ENCODE results near the gene TREML4.

Gene TREML4

DNA sequence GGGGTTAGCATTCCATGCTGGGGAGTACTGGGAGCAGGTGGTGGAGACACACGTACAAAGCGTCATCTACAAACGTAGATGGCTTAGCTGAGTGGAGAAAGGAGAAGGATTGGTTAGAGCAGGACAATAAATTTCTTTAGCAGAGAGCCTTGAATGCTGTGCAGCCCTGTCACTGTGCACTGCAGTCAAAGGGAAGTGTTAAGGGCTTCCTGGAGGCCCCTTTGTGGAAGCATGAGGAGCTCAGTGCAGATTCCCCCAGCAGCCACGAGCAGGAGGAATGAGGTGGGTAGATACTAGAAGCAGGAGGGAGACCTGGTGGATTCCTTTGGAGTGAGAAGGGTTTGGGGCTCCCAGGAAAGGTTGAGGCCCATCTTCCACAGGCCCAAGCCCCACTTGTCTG is 6.1 kb upstream of the TREML4 start:
- DNase-seq (ENCODE audit: low read depth), result no peak
- no peak overlapping the region for H3K4me3 ChIP-seq (ENCODE audit: low read depth, low read length)
- TF ChIP-seq, protein P1, sequence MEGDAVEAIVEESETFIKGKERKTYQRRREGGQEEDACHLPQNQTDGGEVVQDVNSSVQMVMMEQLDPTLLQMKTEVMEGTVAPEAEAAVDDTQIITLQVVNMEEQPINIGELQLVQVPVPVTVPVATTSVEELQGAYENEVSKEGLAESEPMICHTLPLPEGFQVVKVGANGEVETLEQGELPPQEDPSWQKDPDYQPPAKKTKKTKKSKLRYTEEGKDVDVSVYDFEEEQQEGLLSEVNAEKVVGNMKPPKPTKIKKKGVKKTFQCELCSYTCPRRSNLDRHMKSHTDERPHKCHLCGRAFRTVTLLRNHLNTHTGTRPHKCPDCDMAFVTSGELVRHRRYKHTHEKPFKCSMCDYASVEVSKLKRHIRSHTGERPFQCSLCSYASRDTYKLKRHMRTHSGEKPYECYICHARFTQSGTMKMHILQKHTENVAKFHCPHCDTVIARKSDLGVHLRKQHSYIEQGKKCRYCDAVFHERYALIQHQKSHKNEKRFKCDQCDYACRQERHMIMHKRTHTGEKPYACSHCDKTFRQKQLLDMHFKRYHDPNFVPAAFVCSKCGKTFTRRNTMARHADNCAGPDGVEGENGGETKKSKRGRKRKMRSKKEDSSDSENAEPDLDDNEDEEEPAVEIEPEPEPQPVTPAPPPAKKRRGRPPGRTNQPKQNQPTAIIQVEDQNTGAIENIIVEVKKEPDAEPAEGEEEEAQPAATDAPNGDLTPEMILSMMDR (IDR thresholded peaks at IDR 0.05; ENCODE audit: low read depth, low read length, missing control alignments), result no peak

DNA sequence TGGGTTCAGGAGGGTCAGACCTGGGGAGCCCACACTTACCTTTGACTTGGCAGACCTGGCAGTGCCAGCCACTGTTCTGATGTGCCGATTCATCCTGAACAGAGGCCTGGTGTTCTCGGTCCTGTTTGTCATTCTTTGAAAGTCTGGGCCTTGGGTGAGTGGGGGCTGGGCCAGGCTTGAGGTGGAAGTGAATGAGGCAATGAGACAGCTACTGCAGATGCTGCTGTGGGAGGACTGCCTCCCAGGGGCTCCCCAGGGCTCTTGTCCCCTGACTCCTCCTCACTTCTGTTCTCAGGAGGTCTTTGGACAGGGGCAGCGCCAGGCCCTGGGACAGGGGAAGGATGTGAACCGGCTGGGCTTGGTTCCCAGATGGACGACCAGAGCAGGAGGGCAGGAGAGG is 5.6 kb upstream of the TREML4 start:
- no peak overlapping the region for H3K4me3 ChIP-seq (ENCODE audit: low read depth, low read length)
- no peak for DNase-seq (ENCODE audit: low read depth)
- TF ChIP-seq, protein P1 (IDR thresholded peaks at IDR 0.05; ENCODE audit: low read depth, low read length, missing control alignments), result no peak

DNA sequence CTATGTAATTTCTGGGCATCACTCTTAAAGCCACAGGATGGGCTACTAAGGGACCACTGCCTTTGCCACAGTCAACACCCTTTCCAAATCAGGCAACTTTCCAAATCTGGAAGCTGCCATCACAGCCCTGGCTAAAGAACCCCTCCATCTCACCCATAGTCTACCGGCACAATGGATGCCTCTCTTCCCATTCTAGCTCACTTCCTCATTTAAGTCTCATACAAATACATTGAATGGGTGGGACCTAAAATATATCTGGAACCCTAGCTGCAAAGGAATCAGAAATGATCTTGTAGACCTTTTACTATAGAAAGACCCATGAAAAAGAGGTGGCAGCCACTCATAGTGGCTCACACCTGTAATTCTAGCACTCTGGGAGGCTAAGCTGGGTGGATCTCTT is 3.3 kb upstream of the TREML4 start:
- no peak for DNase-seq (ENCODE audit: low read depth)
- no peak overlapping the region for H3K4me3 ChIP-seq (ENCODE audit: low read depth, low read length)
- TF ChIP-seq, protein P1 (IDR thresholded peaks at IDR 0.05; ENCODE audit: low read depth, low read length, missing control alignments), result no peak

DNA sequence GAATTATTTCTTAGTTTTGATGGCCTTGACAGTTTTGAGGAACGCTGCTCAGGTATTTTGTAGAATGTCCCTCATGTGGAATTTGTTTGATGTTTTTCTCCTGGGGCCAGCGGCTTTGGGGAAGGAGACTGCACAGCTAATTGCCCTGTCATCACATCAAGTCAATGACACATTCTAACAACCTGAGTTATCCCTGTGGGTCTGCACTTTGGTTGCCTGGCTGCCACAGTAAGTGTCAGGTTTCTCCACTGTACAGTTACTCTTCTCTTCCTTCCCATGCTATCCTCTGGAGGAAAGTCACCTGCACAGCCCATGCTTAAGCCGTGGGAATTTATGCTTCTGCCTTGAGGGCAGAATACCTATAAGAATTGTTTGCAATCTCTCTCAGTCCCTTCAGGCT is 1.4 kb upstream of the TREML4 start:
- DNase-seq (ENCODE audit: low read depth), result no peak
- H3K4me3 ChIP-seq (ENCODE audit: low read depth, low read length), result no peak overlapping the region
- TF ChIP-seq, protein P1 (IDR thresholded peaks at IDR 0.05; ENCODE audit: low read depth, low read length, missing control alignments), result no peak

DNA sequence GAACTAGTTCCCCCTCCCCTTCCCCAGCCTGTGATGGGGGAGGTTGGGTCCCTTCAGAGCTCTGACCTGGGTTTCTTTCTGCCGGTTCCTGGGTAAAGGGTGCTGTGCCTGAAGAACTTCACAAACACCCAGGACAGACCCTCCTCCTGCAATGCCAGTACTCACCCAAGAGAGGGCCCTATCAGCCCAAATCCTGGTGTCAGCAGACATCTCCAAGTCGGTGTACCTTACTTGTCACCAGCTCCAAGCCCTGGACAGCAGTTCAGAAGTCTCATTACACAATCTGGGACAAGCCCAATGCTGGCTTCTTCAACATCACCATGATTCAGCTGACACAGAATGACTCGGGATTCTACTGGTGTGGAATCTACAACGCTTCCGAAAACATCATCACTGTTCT is 467 bp downstream of the TREML4 start:
- H3K4me3 ChIP-seq (ENCODE audit: low read depth, low read length), result no peak overlapping the region
- DNase-seq (ENCODE audit: low read depth), result no peak
- TF ChIP-seq, protein P1 (IDR thresholded peaks at IDR 0.05; ENCODE audit: low read depth, low read length, missing control alignments), result peak; percentile 21

DNA sequence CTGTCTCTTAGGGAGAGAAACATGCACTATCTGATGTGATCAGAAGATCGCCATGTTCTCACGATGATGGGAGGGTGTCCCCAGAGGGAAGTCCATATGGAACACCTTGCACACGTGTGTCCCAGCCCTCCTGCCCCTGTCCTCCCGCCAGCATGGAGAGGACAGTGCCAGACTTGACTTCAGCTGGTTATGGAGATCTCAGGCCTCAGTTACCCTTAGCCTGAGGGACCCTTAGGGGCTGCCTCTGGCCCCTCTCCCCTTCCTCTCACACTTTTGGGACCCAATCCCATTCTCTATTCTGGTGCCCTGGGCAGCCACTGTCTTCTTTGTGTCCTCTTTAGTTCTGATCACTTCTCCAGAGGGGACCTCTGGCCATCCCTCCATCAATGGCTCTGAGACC is 1.6 kb downstream of the TREML4 start:
- TF ChIP-seq, protein P1 (IDR thresholded peaks at IDR 0.05; ENCODE audit: low read depth, low read length, missing control alignments), result no peak
- H3K4me3 ChIP-seq (ENCODE audit: low read depth, low read length), result no peak overlapping the region
- DNase-seq (ENCODE audit: low read depth), result no peak

DNA sequence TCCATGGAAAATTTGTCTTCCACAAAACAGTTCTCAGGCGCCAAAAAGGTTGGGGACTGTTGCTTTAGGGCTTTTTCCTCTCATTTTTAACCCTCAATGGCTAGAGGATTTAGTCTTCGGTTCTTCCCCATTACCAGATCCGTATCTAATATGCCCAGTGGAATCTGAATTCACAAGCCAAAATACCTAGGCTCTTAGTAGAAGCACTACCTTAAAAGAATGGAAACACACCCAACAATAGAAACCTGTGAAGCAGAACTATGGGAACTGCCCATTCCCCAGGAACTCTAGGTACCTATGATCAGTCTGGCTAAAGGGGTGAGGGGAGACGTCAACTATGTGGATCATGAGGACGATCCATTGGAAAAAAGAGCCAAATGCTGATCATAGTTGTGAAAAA is 3.1 kb downstream of the TREML4 start:
- no peak for DNase-seq (ENCODE audit: low read depth)
- H3K4me3 ChIP-seq (ENCODE audit: low read depth, low read length), result no peak overlapping the region
- TF ChIP-seq, protein P1 (IDR thresholded peaks at IDR 0.05; ENCODE audit: low read depth, low read length, missing control alignments), result no peak
